HEK293 (cell line): Measurements from ENCODE around the gene THAP4.

Source experiments
- CTCF ChIA-PET: fragments of 350-600 bp; formaldehyde crosslinking; extraction: SDS; loops from one replicate; lab custom pipeline; 2021; ENCODE audit warnings: antibody characterized with exemption; lab: Yijun Ruan, JAX
- POLR2A ChIA-PET: fragments of 300-600 bp; formaldehyde crosslinking; extraction: SDS; loops from one replicate; lab custom pipeline; 2020; ENCODE audit warnings: antibody characterized with exemption, inconsistent platforms; lab: Yijun Ruan, JAX
- H3K27ac ChIP-seq: fragments of 200-500 bp; sonication (Bioruptor generic); 2 replicates; pipeline ENCODE4 v1.5.1; 2014; ENCODE audit warnings: low read depth, low read length, control low read depth, inconsistent platforms; ENCODE audit errors: extremely low read depth
- H3K36me3 ChIP-seq, 2 experiments: fragments of 200-500 bp in 1 of 2; sonication (Bioruptor generic) in 1 of 2; 1 replicate in 1 of 2; 2 replicates in 1 of 2; pipeline ENCODE4 v1.5.1; 2014 to 2017; ENCODE audit warnings: inconsistent platforms in 2 of 2, low read length in 2 of 2; ENCODE audit not compliant: control insufficient read depth in 2 of 2, insufficient read depth in 1 of 2
- H3K4me1 ChIP-seq: fragments of 200-500 bp; sonication (Bioruptor generic); 2 replicates; pipeline ENCODE4 v1.5.1; 2014; ENCODE audit warnings: mild to moderate bottlenecking, low read length, inconsistent platforms; ENCODE audit not compliant: control insufficient read depth, insufficient read depth
- H3K4me3 ChIP-seq: 2 replicates; pipeline ENCODE4 v1.5.1; 2011; ENCODE audit warnings: low read depth, mild to moderate bottlenecking, control low read depth, low read length, moderate library complexity
- H3K9me3 ChIP-seq: fragments of 200-500 bp; sonication (Bioruptor generic); 2 replicates; pipeline ENCODE4 v1.5.1; 2014; ENCODE audit warnings: low read depth, low read length, inconsistent platforms; ENCODE audit not compliant: control insufficient read depth, insufficient read depth
- BCL11A ChIP-seq: fragments of 450-650 bp; formaldehyde crosslinking; IDR thresholded peaks from 2 replicates; pipeline ENCODE4 v1.5.1; 2016; ENCODE audit warnings: low read depth, missing biosample characterization, missing genetic modification characterization
- EGR2 ChIP-seq: fragments of 450-650 bp; formaldehyde crosslinking; IDR thresholded peaks from 2 replicates; pipeline ENCODE4 v1.5.1; 2016; ENCODE audit warnings: low read depth, missing biosample characterization, missing genetic modification characterization
- GLIS1 ChIP-seq: fragments of 450-650 bp; formaldehyde crosslinking; IDR thresholded peaks from 2 replicates; pipeline ENCODE4 v1.5.1; 2016; ENCODE audit warnings: missing biosample characterization, missing genetic modification characterization
- KLF16 ChIP-seq: fragments of 450-650 bp; formaldehyde crosslinking; IDR thresholded peaks from 2 replicates; pipeline ENCODE4 v1.5.1; 2017; ENCODE audit warnings: missing biosample characterization, missing genetic modification characterization
- KLF7 ChIP-seq: fragments of 450-650 bp; formaldehyde crosslinking; IDR thresholded peaks from 2 replicates; pipeline ENCODE4 v1.5.1; 2016; ENCODE audit warnings: missing biosample characterization, missing genetic modification characterization, borderline replicate concordance
- KLF8 ChIP-seq: fragments of 450-650 bp; formaldehyde crosslinking; IDR thresholded peaks from 2 replicates; pipeline ENCODE4 v1.5.1; 2016; ENCODE audit warnings: missing biosample characterization, missing genetic modification characterization
- PATZ1 ChIP-seq: fragments of 450-650 bp; formaldehyde crosslinking; IDR thresholded peaks from 2 replicates; pipeline ENCODE4 v1.5.1; 2016; ENCODE audit warnings: missing biosample characterization, missing genetic modification characterization
- SP3 ChIP-seq: fragments of 450-650 bp; formaldehyde crosslinking; IDR thresholded peaks from 2 replicates; pipeline ENCODE4 v1.5.1; 2016; ENCODE audit warnings: missing biosample characterization, missing genetic modification characterization
- SP7 ChIP-seq: fragments of 450-650 bp; formaldehyde crosslinking; IDR thresholded peaks from 2 replicates; pipeline ENCODE4 v1.5.1; 2016; ENCODE audit warnings: missing biosample characterization, missing genetic modification characterization
- YY2 ChIP-seq: fragments of 450-650 bp; formaldehyde crosslinking; IDR thresholded peaks from 2 replicates; pipeline ENCODE4 v1.5.1; 2016; ENCODE audit warnings: missing biosample characterization, missing genetic modification characterization
- ZBTB11 ChIP-seq: fragments of 450-650 bp; formaldehyde crosslinking; conservative IDR thresholded peaks from 2 replicates; pipeline ENCODE4 v1.5.1; 2016; ENCODE audit warnings: low read depth, missing biosample characterization, missing genetic modification characterization
- ZBTB7A ChIP-seq: fragments of 450-650 bp; formaldehyde crosslinking; IDR thresholded peaks from 2 replicates; pipeline ENCODE4 v1.5.1; 2016; ENCODE audit warnings: low read depth, missing biosample characterization, missing genetic modification characterization
- ZIC2 ChIP-seq: fragments of 450-650 bp; formaldehyde crosslinking; IDR thresholded peaks from 2 replicates; pipeline ENCODE4 v1.5.1; 2016; ENCODE audit warnings: missing biosample characterization, missing genetic modification characterization
- ZNF114 ChIP-seq: fragments of 450-650 bp; formaldehyde crosslinking; IDR thresholded peaks from 2 replicates; pipeline ENCODE4 v1.5.0; 2017; ENCODE audit warnings: missing biosample characterization, missing genetic modification characterization
- ZNF155 ChIP-seq: fragments of 450-650 bp; formaldehyde crosslinking; IDR thresholded peaks from 2 replicates; pipeline ENCODE4 v1.5.1; 2016; ENCODE audit warnings: missing biosample characterization, missing genetic modification characterization
- ZNF157 ChIP-seq: fragments of 450-650 bp; formaldehyde crosslinking; IDR thresholded peaks from 2 replicates; pipeline ENCODE4 v1.5.1; 2016; ENCODE audit warnings: missing biosample characterization, missing genetic modification characterization
- ZNF19 ChIP-seq: fragments of 450-650 bp; formaldehyde crosslinking; IDR thresholded peaks from 2 replicates; pipeline ENCODE4; 2016; ENCODE audit warnings: missing biosample characterization, missing genetic modification characterization, low read depth
- ZNF202 ChIP-seq: fragments of 450-650 bp; formaldehyde crosslinking; IDR thresholded peaks from 2 replicates; pipeline ENCODE4 v1.5.1; 2016; ENCODE audit warnings: missing biosample characterization, missing genetic modification characterization, borderline replicate concordance
- ZNF48 ChIP-seq: fragments of 450-650 bp; formaldehyde crosslinking; IDR thresholded peaks from 2 replicates; pipeline ENCODE4 v1.5.1; 2016; ENCODE audit warnings: missing biosample characterization, missing genetic modification characterization
- ZNF501 ChIP-seq: fragments of 450-650 bp; formaldehyde crosslinking; IDR thresholded peaks from 2 replicates; pipeline ENCODE4 v1.5.1; 2016; ENCODE audit warnings: missing biosample characterization, missing genetic modification characterization
- ZNF549 ChIP-seq: fragments of 450-650 bp; IDR thresholded peaks from 2 replicates; pipeline ENCODE4 v1.5.1; 2018; ENCODE audit warnings: missing biosample characterization, missing genetic modification characterization, mild to moderate bottlenecking, inconsistent platforms, moderate library complexity
- ZNF561 ChIP-seq: fragments of 450-650 bp; IDR thresholded peaks from 2 replicates; pipeline ENCODE4 v1.5.1; 2018; ENCODE audit warnings: missing biosample characterization, missing genetic modification characterization, borderline replicate concordance
- ZNF623 ChIP-seq: fragments of 450-650 bp; formaldehyde crosslinking; IDR thresholded peaks from 2 replicates; pipeline ENCODE4 v1.5.1; 2016; ENCODE audit warnings: missing biosample characterization, missing genetic modification characterization
- TF ChIP-seq, protein P1 (sequence below): fragments of 450-650 bp; formaldehyde crosslinking; IDR thresholded peaks from 2 replicates; pipeline ENCODE4 v1.5.1; 2016; ENCODE audit warnings: missing biosample characterization, missing genetic modification characterization
- TF ChIP-seq, protein P2 (sequence below): fragments of 450-650 bp; formaldehyde crosslinking; IDR thresholded peaks from 2 replicates; pipeline ENCODE4 v1.5.1; 2016; ENCODE audit warnings: missing biosample characterization, missing genetic modification characterization

The THAP4 gene

GRCh38 chr2:241655516-241656189 lies 18.7 kb upstream of the THAP4 start (continued):
- TF ChIP-seq ZBTB11 (tag by site-specific recombination): no peak
- TF ChIP-seq KLF8 (tag by site-specific recombination): no peak
- no peak for TF ChIP-seq KLF16 (tag by site-specific recombination)
- no peak for TF ChIP-seq ZNF155 (tag by site-specific recombination)
- no peak for TF ChIP-seq ZNF501 (tag by site-specific recombination)
- no peak for TF ChIP-seq ZNF114
- TF ChIP-seq SP3 (tag by site-specific recombination): no peak

GRCh38 chr2:241654551-241654950 lies 17.6 kb upstream of the THAP4 start:
- Histone ChIP-seq H3K4me3 (no peak overlapping the region), H3K36me3 (peaks cover 0 to 86% of the 10 kb centered on the region in 2 experiments; a peak in 2 of 3 replicates), H3K9me3 (no peaks in the 10 kb centered on the region), H3K27ac (no peak overlapping the region), H3K4me1 (no peaks in the 10 kb centered on the region)
- POLR2A ChIA-PET: interaction anchor here (0.6 to 0.7 kb wide), 4 partner anchors 12 to 240 kb away, joined by 3 to 8 read pairs (median 4); no protein-coding TSS in a partner anchor
- CTCF ChIA-PET: no interaction called here
- TF ChIP-seq KLF7 (tag by site-specific recombination): no peak
- peak; percentile 35; the same call in 1 of the 2 replicates for TF ChIP-seq EGR2
- no peak for TF ChIP-seq ZIC2 (tag by site-specific recombination)
- TF ChIP-seq, all 188 proteins: peak for 1

- Histone ChIP-seq H3K27ac (no peak overlapping the region), H3K9me3 (no peaks in the 10 kb centered on the region), H3K4me1 (no peaks in the 10 kb centered on the region), H3K36me3 (peaks cover 0 to 74% of the 10 kb centered on the region in 2 experiments; a peak in 2 of 3 replicates), H3K4me3 (no peak overlapping the region)
- CTCF ChIA-PET: interaction anchor here (0.9 kb wide), 1 partner anchor 12 kb away, joined by 4 read pairs; no protein-coding TSS in a partner anchor
- POLR2A ChIA-PET: no interaction called here
- TF ChIP-seq YY2 (tag by site-specific recombination): no peak
- TF ChIP-seq, protein P1, sequence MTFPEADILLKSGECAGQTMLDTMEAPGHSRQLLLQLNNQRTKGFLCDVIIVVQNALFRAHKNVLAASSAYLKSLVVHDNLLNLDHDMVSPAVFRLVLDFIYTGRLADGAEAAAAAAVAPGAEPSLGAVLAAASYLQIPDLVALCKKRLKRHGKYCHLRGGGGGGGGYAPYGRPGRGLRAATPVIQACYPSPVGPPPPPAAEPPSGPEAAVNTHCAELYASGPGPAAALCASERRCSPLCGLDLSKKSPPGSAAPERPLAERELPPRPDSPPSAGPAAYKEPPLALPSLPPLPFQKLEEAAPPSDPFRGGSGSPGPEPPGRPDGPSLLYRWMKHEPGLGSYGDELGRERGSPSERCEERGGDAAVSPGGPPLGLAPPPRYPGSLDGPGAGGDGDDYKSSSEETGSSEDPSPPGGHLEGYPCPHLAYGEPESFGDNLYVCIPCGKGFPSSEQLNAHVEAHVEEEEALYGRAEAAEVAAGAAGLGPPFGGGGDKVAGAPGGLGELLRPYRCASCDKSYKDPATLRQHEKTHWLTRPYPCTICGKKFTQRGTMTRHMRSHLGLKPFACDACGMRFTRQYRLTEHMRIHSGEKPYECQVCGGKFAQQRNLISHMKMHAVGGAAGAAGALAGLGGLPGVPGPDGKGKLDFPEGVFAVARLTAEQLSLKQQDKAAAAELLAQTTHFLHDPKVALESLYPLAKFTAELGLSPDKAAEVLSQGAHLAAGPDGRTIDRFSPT (tag by site-specific recombination): no peak
- no peak for TF ChIP-seq ZNF623 (tag by site-specific recombination)
- no peak for TF ChIP-seq ZBTB7A (tag by site-specific recombination)
- no peak for TF ChIP-seq ZNF202 (tag by site-specific recombination)
- no peak for TF ChIP-seq GLIS1
- TF ChIP-seq ZNF48 (tag by site-specific recombination): no peak
- TF ChIP-seq ZNF561 (tag by site-specific recombination): no peak
- TF ChIP-seq BCL11A: no peak
- TF ChIP-seq ZNF157 (tag by site-specific recombination): no peak
- TF ChIP-seq, protein P2, sequence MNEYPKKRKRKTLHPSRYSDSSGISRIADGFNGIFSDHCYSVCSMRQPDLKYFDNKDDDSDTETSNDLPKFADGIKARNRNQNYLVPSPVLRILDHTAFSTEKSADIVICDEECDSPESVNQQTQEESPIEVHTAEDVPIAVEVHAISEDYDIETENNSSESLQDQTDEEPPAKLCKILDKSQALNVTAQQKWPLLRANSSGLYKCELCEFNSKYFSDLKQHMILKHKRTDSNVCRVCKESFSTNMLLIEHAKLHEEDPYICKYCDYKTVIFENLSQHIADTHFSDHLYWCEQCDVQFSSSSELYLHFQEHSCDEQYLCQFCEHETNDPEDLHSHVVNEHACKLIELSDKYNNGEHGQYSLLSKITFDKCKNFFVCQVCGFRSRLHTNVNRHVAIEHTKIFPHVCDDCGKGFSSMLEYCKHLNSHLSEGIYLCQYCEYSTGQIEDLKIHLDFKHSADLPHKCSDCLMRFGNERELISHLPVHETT (tag by site-specific recombination): no peak
- no peak for TF ChIP-seq ZNF19 (tag by site-specific recombination)
- TF ChIP-seq ZNF549 (tag by site-specific recombination): no peak
- no peak for TF ChIP-seq SP7 (tag by site-specific recombination)
- no peak for TF ChIP-seq PATZ1 (tag by site-specific recombination)
Observed at GRCh38 chr2:241653210-241653750, 16.3 kb upstream of the THAP4 start.
